ENCODE results near the gene TCEAL8.

DNA sequence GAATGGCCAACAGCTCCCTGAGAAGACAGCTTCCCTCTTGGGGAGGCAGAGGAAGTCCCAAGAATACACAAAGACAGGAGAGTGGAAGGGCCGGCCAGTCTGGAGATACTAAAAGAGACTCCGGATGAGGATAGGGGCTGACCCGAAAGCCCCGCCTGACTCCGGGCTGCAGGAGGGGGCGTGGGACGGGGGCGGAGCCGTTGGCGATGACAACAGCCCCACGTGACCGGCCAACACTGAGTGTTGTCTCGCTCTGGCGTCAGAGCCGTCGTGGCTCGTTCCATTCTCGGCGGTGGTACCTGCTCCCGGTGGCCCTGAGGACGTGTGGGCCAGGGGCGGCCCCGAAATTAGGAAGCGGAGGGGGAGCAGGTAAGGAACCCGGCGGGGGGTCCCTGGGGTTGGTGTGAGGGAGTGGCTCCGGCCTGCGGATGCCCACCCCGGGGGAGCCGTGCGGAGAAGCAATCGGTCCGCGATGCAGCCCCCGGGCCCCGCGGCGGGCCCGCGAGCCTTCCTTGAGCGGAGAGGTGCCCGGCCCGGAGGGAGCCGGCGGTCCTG, 40.0 kb downstream of the TCEAL8 start, which contains the start of gene BEX4:
- TF ChIP-seq, protein P1, sequence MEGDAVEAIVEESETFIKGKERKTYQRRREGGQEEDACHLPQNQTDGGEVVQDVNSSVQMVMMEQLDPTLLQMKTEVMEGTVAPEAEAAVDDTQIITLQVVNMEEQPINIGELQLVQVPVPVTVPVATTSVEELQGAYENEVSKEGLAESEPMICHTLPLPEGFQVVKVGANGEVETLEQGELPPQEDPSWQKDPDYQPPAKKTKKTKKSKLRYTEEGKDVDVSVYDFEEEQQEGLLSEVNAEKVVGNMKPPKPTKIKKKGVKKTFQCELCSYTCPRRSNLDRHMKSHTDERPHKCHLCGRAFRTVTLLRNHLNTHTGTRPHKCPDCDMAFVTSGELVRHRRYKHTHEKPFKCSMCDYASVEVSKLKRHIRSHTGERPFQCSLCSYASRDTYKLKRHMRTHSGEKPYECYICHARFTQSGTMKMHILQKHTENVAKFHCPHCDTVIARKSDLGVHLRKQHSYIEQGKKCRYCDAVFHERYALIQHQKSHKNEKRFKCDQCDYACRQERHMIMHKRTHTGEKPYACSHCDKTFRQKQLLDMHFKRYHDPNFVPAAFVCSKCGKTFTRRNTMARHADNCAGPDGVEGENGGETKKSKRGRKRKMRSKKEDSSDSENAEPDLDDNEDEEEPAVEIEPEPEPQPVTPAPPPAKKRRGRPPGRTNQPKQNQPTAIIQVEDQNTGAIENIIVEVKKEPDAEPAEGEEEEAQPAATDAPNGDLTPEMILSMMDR (IDR thresholded peaks at IDR 0.05; ENCODE audit: low read depth, low read length, missing input control), result no peak
- TF ChIP-seq TAF1 (conservative IDR thresholded peaks at IDR 0.05), result peak; percentile 78

Measured in liver (tissue), 3 donors.